Panc1 (cell line): Measurements from ENCODE around the gene POLR3A. TPM values are rescaled to one million over a fixed set of nuclear protein-coding genes. Genes with fewer than 3 reads are reported as not detected.

Source experiments
- ATAC-seq: fragments of 200-7000 bp; cut with Tn5 transposase; 2 replicates; pipeline ENCODE4 v1.9.1; 2020; ENCODE audit warnings: mild to moderate bottlenecking, moderate library complexity
- BruUV-seq: library from RNA; stranded (reverse); fragments of 400-500 nt; replicated peaks from 2 replicates; lab custom pipeline; 2021; lab: Mats Ljungman, UMichigan
- CTCF ChIA-PET: fragments of 300-600 bp; sonication (Branson Sonifier 250); formaldehyde crosslinking; loops from one replicate; lab custom pipeline; 2022; ENCODE audit warnings: antibody characterized with exemption; lab: Charles Lee
- POLR2A ChIA-PET: fragments of 300-600 bp; sonication (Branson Sonifier 250); formaldehyde crosslinking; loops from one replicate; lab custom pipeline; 2022; ENCODE audit warnings: antibody characterized with exemption; lab: Charles Lee
- DNase-seq: peaks from one replicate; pipeline ENCODE4 v3.0.0-alpha.2; 2010; ENCODE audit warnings: low read depth, low spot score
- H3K27ac ChIP-seq: 2 replicates; pipeline ENCODE4 v1.5.1; 2011; ENCODE audit warnings: mild to moderate bottlenecking, low read length, inconsistent platforms
- H3K27me3 ChIP-seq: fragments of 200-500 bp; sonication (Bioruptor generic); 2 replicates; pipeline ENCODE4 v1.6.0; 2014; ENCODE audit warnings: low read length, inconsistent platforms; ENCODE audit not compliant: control insufficient read depth, insufficient read depth
- H3K36me3 ChIP-seq: fragments of 200-500 bp; sonication (Bioruptor generic); 2 replicates; pipeline ENCODE4 v1.5.1; 2014; ENCODE audit warnings: inconsistent platforms, mild to moderate bottlenecking, low read length, moderate library complexity; ENCODE audit not compliant: control insufficient read depth, insufficient read depth
- H3K4me1 ChIP-seq: 2 replicates; pipeline ENCODE4 v1.5.1; 2011; ENCODE audit warnings: inconsistent platforms, mild to moderate bottlenecking, low read length, moderate library complexity; ENCODE audit not compliant: control insufficient read depth, insufficient read depth
- H3K4me3 ChIP-seq, 2 experiments: 2 replicates each; pipeline ENCODE4 v1.5.1; 2011 to 2012; ENCODE audit warnings: low read depth in 2 of 2, low read length in 2 of 2, mild to moderate bottlenecking in 2 of 2, inconsistent platforms in 1 of 2, moderate library complexity in 1 of 2
- H3K9me3 ChIP-seq: fragments of 200-500 bp; sonication (Bioruptor generic); 2 replicates; pipeline ENCODE4 v1.5.1; 2014; ENCODE audit warnings: low read depth, mild to moderate bottlenecking, inconsistent platforms, low read length, moderate library complexity; ENCODE audit not compliant: control insufficient read depth, insufficient read depth
- POLR2AphosphoS5 ChIP-seq: IDR thresholded peaks from 2 replicates; pipeline ENCODE4 v1.6.1; 2012; ENCODE audit warnings: mild to moderate bottlenecking, low read depth, low read length, moderate library complexity
- SIN3A ChIP-seq: IDR thresholded peaks from 2 replicates; pipeline ENCODE4 v1.6.1; 2012; ENCODE audit warnings: low read depth, mild to moderate bottlenecking, low read length, moderate library complexity, borderline replicate concordance; ENCODE audit not compliant: insufficient read depth
- TCF7L2 ChIP-seq: IDR thresholded peaks from 2 replicates; pipeline ENCODE4 v1.6.1; 2011; ENCODE audit warnings: mild to moderate bottlenecking, low read depth, low read length, inconsistent platforms
- in situ Hi-C: cut with HindIII; loops from 2 replicates; pipeline ENCODE4 v1.10.0; 2016; ENCODE audit warnings: low sequenced_read_pairs, low pct_unique_long_range_greater_than_20kb
- intact Hi-C: fragments of 100-400 bp; cut with micrococcal nuclease; formaldehyde crosslinking; loops from one replicate; pipeline ENCODE4 v1.10.0; 2022; ENCODE audit not compliant: unreplicated experiment
- total RNA-seq: library from RNA; stranded (reverse); gene quantifications from one replicate; pipeline ENCODE4 v1.2.1, GENCODE V29; 2021; ENCODE audit not compliant: unreplicated experiment
- TF ChIP-seq, protein P1 (sequence below), 2 experiments: IDR thresholded peaks; 2 replicates each; pipeline ENCODE4 v1.6.1; 2011 to 2012; ENCODE audit warnings: low read depth in 2 of 2, control low read depth in 1 of 2, low read length in 1 of 2, mild to moderate bottlenecking in 1 of 2, moderate library complexity in 1 of 2; ENCODE audit not compliant: insufficient read depth in 1 of 2
- TF ChIP-seq, protein P2 (sequence below): fragments of 450-650 bp; IDR thresholded peaks from 2 replicates; pipeline ENCODE4 v1.5.1; 2017; ENCODE audit warnings: mild to moderate bottlenecking

Gene POLR3A
- total RNA-seq, 1 experiment from 2014 or later: 26.3 TPM

DNA sequence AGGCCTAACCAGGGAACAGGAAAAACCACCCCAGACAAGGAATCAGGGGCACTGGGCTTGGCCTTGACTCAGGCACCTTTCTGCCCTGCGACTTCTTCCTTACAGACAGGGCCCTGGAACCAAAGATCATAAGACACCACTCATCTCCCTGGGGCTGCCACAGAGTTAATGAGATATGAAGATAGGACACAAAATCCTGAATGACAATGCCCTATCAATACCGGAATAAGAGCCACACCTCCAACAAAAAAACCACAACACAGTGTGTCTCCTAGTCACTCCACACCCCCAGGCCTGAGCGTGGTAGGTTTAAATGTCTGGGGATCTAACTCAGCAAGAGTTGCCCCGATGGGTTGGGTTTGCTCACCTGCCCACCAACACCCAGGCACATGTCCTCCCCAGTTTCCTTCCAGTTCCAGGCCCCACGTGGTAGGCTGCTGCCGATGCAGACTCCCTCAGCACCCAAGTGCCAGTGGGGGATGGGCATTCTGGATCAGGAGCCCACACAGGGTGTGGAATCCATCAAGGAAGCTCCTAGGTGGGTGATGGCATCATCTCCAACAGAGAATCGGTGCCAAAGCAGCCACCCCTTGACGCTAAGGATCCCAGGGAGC is 106.6 kb downstream of the POLR3A start:
- Histone ChIP-seq H3K27ac (no peak overlapping the region; the same call in 1 of the 2 replicates), H3K36me3 (no peaks in the 10 kb centered on the region), H3K4me3 (no peak overlapping the region), H3K4me1 (peaks cover 50% of the 10 kb centered on the region), H3K27me3 (no peaks in the 10 kb centered on the region), H3K9me3 (no peaks in the 10 kb centered on the region)
- ChIA-PET POLR2A (no interaction called here), CTCF (no interaction called here)
- BruUV-seq: no TSS peak
- no peak for ATAC-seq
- intact Hi-C loops (no loop called here), in situ Hi-C loops (no loop called here)
- TF ChIP-seq SIN3A: no peak
- no peak for TF ChIP-seq POLR2AphosphoS5
- TF ChIP-seq TCF7L2: no peak
- TF ChIP-seq, protein P1, sequence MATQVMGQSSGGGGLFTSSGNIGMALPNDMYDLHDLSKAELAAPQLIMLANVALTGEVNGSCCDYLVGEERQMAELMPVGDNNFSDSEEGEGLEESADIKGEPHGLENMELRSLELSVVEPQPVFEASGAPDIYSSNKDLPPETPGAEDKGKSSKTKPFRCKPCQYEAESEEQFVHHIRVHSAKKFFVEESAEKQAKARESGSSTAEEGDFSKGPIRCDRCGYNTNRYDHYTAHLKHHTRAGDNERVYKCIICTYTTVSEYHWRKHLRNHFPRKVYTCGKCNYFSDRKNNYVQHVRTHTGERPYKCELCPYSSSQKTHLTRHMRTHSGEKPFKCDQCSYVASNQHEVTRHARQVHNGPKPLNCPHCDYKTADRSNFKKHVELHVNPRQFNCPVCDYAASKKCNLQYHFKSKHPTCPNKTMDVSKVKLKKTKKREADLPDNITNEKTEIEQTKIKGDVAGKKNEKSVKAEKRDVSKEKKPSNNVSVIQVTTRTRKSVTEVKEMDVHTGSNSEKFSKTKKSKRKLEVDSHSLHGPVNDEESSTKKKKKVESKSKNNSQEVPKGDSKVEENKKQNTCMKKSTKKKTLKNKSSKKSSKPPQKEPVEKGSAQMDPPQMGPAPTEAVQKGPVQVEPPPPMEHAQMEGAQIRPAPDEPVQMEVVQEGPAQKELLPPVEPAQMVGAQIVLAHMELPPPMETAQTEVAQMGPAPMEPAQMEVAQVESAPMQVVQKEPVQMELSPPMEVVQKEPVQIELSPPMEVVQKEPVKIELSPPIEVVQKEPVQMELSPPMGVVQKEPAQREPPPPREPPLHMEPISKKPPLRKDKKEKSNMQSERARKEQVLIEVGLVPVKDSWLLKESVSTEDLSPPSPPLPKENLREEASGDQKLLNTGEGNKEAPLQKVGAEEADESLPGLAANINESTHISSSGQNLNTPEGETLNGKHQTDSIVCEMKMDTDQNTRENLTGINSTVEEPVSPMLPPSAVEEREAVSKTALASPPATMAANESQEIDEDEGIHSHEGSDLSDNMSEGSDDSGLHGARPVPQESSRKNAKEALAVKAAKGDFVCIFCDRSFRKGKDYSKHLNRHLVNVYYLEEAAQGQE (IDR thresholded peaks at IDR 0.05; ENCODE audit: insufficient read depth in 1 of 2, low read depth in 2 of 2, low read length in 1 of 2): no peak
- TF ChIP-seq, protein P2, sequence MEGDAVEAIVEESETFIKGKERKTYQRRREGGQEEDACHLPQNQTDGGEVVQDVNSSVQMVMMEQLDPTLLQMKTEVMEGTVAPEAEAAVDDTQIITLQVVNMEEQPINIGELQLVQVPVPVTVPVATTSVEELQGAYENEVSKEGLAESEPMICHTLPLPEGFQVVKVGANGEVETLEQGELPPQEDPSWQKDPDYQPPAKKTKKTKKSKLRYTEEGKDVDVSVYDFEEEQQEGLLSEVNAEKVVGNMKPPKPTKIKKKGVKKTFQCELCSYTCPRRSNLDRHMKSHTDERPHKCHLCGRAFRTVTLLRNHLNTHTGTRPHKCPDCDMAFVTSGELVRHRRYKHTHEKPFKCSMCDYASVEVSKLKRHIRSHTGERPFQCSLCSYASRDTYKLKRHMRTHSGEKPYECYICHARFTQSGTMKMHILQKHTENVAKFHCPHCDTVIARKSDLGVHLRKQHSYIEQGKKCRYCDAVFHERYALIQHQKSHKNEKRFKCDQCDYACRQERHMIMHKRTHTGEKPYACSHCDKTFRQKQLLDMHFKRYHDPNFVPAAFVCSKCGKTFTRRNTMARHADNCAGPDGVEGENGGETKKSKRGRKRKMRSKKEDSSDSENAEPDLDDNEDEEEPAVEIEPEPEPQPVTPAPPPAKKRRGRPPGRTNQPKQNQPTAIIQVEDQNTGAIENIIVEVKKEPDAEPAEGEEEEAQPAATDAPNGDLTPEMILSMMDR: no peak
- no peak for DNase-seq

DNA sequence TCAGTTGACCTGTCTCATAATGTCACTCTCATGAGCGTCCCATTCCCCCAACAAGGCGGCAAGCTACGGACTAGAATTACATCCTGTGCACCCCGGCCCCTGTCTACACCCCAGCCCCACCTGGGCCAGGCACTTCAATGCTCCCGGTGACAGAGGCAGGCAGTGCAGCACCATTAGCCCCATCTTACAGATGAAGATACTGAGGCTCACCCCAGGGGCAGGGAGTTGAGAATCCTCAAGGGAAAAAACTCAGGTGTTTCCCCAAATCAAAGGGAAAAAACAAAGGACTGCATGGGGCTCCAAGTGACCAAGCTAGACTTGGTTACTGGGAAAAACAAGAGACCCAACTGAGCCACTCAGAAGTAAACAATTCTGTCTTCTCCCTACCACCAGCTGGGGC is 107.3 kb downstream of the POLR3A start:
- POLR2A ChIA-PET: no interaction called here
- no TSS peak for BruUV-seq
- CTCF ChIA-PET: no interaction called here

More for the DNA sequence above, 107.3 kb downstream of the POLR3A start:
- in situ Hi-C loops: no loop called here
- H3K27ac ChIP-seq: no peak overlapping the region
- ATAC-seq (no peak), DNase-seq (no peak)
- H3K4me3 ChIP-seq: no peak overlapping the region
- H3K27me3 ChIP-seq: no peaks in the 10 kb centered on the region
- H3K36me3 ChIP-seq: no peaks in the 10 kb centered on the region
- intact Hi-C loops: no loop called here
- peaks cover 46% of the 10 kb centered on the region for H3K4me1 ChIP-seq
- TF ChIP-seq SIN3A (no peak), TCF7L2 (no peak), POLR2AphosphoS5 (no peak)
- TF ChIP-seq, protein P1 (IDR thresholded peaks at IDR 0.05; ENCODE audit: insufficient read depth in 1 of 2, low read depth in 2 of 2, low read length in 1 of 2): no peak
- TF ChIP-seq, protein P2: no peak
- H3K9me3 ChIP-seq: no peaks in the 10 kb centered on the region
